ENCODE data around the gene ACSBG1.

GRCh38 chr15:78177447-78177873 is 56.9 kb downstream of the ACSBG1 start:
- TF ChIP-seq, protein P1, sequence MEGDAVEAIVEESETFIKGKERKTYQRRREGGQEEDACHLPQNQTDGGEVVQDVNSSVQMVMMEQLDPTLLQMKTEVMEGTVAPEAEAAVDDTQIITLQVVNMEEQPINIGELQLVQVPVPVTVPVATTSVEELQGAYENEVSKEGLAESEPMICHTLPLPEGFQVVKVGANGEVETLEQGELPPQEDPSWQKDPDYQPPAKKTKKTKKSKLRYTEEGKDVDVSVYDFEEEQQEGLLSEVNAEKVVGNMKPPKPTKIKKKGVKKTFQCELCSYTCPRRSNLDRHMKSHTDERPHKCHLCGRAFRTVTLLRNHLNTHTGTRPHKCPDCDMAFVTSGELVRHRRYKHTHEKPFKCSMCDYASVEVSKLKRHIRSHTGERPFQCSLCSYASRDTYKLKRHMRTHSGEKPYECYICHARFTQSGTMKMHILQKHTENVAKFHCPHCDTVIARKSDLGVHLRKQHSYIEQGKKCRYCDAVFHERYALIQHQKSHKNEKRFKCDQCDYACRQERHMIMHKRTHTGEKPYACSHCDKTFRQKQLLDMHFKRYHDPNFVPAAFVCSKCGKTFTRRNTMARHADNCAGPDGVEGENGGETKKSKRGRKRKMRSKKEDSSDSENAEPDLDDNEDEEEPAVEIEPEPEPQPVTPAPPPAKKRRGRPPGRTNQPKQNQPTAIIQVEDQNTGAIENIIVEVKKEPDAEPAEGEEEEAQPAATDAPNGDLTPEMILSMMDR (IDR thresholded peaks at IDR 0.05), result peak; percentile 38 to 63 (median 57)
- no peak for TF ChIP-seq POLR2A (IDR thresholded peaks at IDR 0.05)

Data from transverse colon (tissue), 3 donors.